Panc1 (cell line): ENCODE results near the gene HLA-DRB5. TPM values are rescaled to one million over a fixed set of nuclear protein-coding genes. Genes with fewer than 3 reads are reported as not detected.

ENCODE experiments used
- ATAC-seq: fragments of 200-7000 bp; cut with Tn5 transposase; 2 replicates; pipeline ENCODE4 v1.9.1; 2020; ENCODE audit warnings: mild to moderate bottlenecking, moderate library complexity
- BruUV-seq: library from RNA; stranded (reverse); fragments of 400-500 nt; replicated peaks from 2 replicates; lab custom pipeline; 2021; lab: Mats Ljungman, UMichigan
- CTCF ChIA-PET: fragments of 300-600 bp; sonication (Branson Sonifier 250); formaldehyde crosslinking; loops from one replicate; lab custom pipeline; 2022; ENCODE audit warnings: antibody characterized with exemption; lab: Charles Lee
- POLR2A ChIA-PET: fragments of 300-600 bp; sonication (Branson Sonifier 250); formaldehyde crosslinking; loops from one replicate; lab custom pipeline; 2022; ENCODE audit warnings: antibody characterized with exemption; lab: Charles Lee
- DNase-seq: peaks from one replicate; pipeline ENCODE4 v3.0.0-alpha.2; 2010; ENCODE audit warnings: low read depth, low spot score
- H3K27ac ChIP-seq: 2 replicates; pipeline ENCODE4 v1.5.1; 2011; ENCODE audit warnings: mild to moderate bottlenecking, low read length, inconsistent platforms
- H3K27me3 ChIP-seq: fragments of 200-500 bp; sonication (Bioruptor generic); 2 replicates; pipeline ENCODE4 v1.6.0; 2014; ENCODE audit warnings: low read length, inconsistent platforms; ENCODE audit not compliant: control insufficient read depth, insufficient read depth
- H3K36me3 ChIP-seq: fragments of 200-500 bp; sonication (Bioruptor generic); 2 replicates; pipeline ENCODE4 v1.5.1; 2014; ENCODE audit warnings: inconsistent platforms, mild to moderate bottlenecking, low read length, moderate library complexity; ENCODE audit not compliant: control insufficient read depth, insufficient read depth
- H3K4me1 ChIP-seq: 2 replicates; pipeline ENCODE4 v1.5.1; 2011; ENCODE audit warnings: inconsistent platforms, mild to moderate bottlenecking, low read length, moderate library complexity; ENCODE audit not compliant: control insufficient read depth, insufficient read depth
- H3K4me3 ChIP-seq, 2 experiments: 2 replicates each; pipeline ENCODE4 v1.5.1; 2011 to 2012; ENCODE audit warnings: low read depth in 2 of 2, low read length in 2 of 2, mild to moderate bottlenecking in 2 of 2, inconsistent platforms in 1 of 2, moderate library complexity in 1 of 2
- H3K9me3 ChIP-seq: fragments of 200-500 bp; sonication (Bioruptor generic); 2 replicates; pipeline ENCODE4 v1.5.1; 2014; ENCODE audit warnings: low read depth, mild to moderate bottlenecking, inconsistent platforms, low read length, moderate library complexity; ENCODE audit not compliant: control insufficient read depth, insufficient read depth
- CTCF ChIP-seq: fragments of 450-650 bp; IDR thresholded peaks from 2 replicates; pipeline ENCODE4 v1.5.1; 2017; ENCODE audit warnings: mild to moderate bottlenecking
- POLR2AphosphoS5 ChIP-seq: IDR thresholded peaks from 2 replicates; pipeline ENCODE4 v1.6.1; 2012; ENCODE audit warnings: mild to moderate bottlenecking, low read depth, low read length, moderate library complexity
- REST ChIP-seq, 2 experiments: IDR thresholded peaks; 2 replicates each; pipeline ENCODE4 v1.6.1; 2011 to 2012; ENCODE audit warnings: low read depth in 2 of 2, control low read depth in 1 of 2, low read length in 1 of 2, mild to moderate bottlenecking in 1 of 2, moderate library complexity in 1 of 2; ENCODE audit not compliant: insufficient read depth in 1 of 2
- SIN3A ChIP-seq: IDR thresholded peaks from 2 replicates; pipeline ENCODE4 v1.6.1; 2012; ENCODE audit warnings: low read depth, mild to moderate bottlenecking, low read length, moderate library complexity, borderline replicate concordance; ENCODE audit not compliant: insufficient read depth
- TCF7L2 ChIP-seq: IDR thresholded peaks from 2 replicates; pipeline ENCODE4 v1.6.1; 2011; ENCODE audit warnings: mild to moderate bottlenecking, low read depth, low read length, inconsistent platforms
- in situ Hi-C: cut with HindIII; loops from 2 replicates; pipeline ENCODE4 v1.10.0; 2016; ENCODE audit warnings: low sequenced_read_pairs, low pct_unique_long_range_greater_than_20kb
- intact Hi-C: fragments of 100-400 bp; cut with micrococcal nuclease; formaldehyde crosslinking; loops from one replicate; pipeline ENCODE4 v1.10.0; 2022; ENCODE audit not compliant: unreplicated experiment
- total RNA-seq: library from RNA; stranded (reverse); gene quantifications from one replicate; pipeline ENCODE4 v1.2.1, GENCODE V29; 2021; ENCODE audit not compliant: unreplicated experiment

The HLA-DRB5 gene
- total RNA-seq, 1 experiment from 2014 or later = not detected

GRCh38 chr6:32488083-32488482 is 42.0 kb downstream of the HLA-DRB5 start:
- ChIA-PET CTCF (no interaction called here), POLR2A (no interaction called here)
- no peaks in the 10 kb centered on the region for H3K9me3 ChIP-seq
- no peaks in the 10 kb centered on the region for H3K4me1 ChIP-seq
- DNase-seq (no peak), ATAC-seq (no peak)
- H3K27me3 ChIP-seq = peaks cover 3% of the 10 kb centered on the region; the same call in 1 of the 2 replicates
- intact Hi-C loops = no loop called here
- in situ Hi-C loops = no loop called here
- no TSS peak for BruUV-seq
- no peak overlapping the region for H3K4me3 ChIP-seq
- TF ChIP-seq CTCF = no peak
- no peak for TF ChIP-seq REST (IDR thresholded peaks at IDR 0.05; ENCODE audit: insufficient read depth in 1 of 2, low read depth in 2 of 2, low read length in 1 of 2)
- no peak for TF ChIP-seq POLR2AphosphoS5
- TF ChIP-seq SIN3A = no peak
- no peak for TF ChIP-seq TCF7L2
- H3K36me3 ChIP-seq = no peaks in the 10 kb centered on the region
- H3K27ac ChIP-seq = no peak overlapping the region

- intact Hi-C loops = no loop called here
- BruUV-seq = no TSS peak
- ATAC-seq = no peak
- Histone ChIP-seq H3K27ac (no peak overlapping the region), H3K4me3 (no peak overlapping the region), H3K36me3 (no peaks in the 10 kb centered on the region), H3K27me3 (peaks cover 8% of the 10 kb centered on the region), H3K4me1 (no peaks in the 10 kb centered on the region), H3K9me3 (no peaks in the 10 kb centered on the region)
- no peak for TF ChIP-seq REST (IDR thresholded peaks at IDR 0.05; ENCODE audit: insufficient read depth in 1 of 2, low read depth in 2 of 2, low read length in 1 of 2)
- no peak for TF ChIP-seq CTCF
- no peak for TF ChIP-seq POLR2AphosphoS5
- no peak for TF ChIP-seq TCF7L2
- no peak for TF ChIP-seq SIN3A
- in situ Hi-C loops = no loop called here
- CTCF ChIA-PET = no interaction called here
- POLR2A ChIA-PET = interaction anchor here (0.6 kb wide), 1 partner anchor 354 kb away, joined by 11 read pairs; the partner anchor contains the start of gene TAP2
- DNase-seq = no peak
Observed at GRCh38 chr6:32484614-32484998, 45.5 kb downstream of the HLA-DRB5 start.
